Measurements from ENCODE around the gene TMED4. TPM values are rescaled to one million over a fixed set of nuclear protein-coding genes. Genes with fewer than 3 reads are reported as not detected.
"Not testable (repeated sequence)": the region's sequence is repeated elsewhere in the genome, so short reads cannot be mapped to it uniquely, and the experiment has no call there.

TMED4 gene
- total RNA-seq, 4 donors from 2014 or later: 226 to 303 (median 254) TPM

DNA sequence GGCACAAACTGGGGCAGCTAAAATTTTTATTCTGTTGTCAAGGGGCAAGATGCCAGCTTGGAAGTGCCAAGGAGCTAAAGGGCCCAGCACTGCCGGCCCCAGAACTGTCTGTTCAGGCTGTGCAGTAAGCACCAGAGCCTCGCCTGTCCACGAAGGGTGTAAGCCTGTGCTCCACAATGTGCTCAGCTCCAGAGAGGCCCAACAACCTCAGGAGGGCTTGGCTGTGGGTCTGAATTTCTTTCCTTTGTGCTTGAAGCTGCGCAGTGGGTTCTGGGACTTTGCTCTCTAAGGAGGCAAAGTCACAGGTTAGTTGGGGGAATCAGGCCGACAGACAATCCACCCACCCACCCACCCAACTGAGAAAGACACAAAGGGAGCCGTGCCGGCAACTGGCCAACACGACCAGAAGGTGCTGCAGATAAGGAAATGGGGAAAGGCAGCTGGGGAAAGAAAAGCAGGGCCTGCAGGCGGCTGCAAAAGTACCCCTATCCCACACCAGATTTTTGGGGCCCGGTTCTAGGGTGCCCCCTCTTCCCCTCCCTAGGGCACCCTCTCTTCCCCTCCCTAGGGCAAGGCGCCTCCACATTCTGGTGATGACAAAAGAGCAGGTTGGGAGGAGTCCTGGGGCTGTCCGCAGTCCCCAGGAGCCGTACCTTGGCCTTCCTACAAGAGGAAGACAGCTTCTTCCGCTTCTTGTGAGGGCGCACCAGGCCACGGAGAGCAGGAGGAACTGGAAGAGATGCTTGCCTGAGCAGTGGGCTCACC lies 16.1 kb downstream of the TMED4 start:
- intact Hi-C loops (cut with DNase I; ENCODE audit: low total_unique reads) (loop anchor here (10.0 kb wide), 1 partner anchor 331 kb away; no protein-coding TSS in a partner anchor), in situ Hi-C loops (cut with MboI; ENCODE audit: low pct_ligation_motif_present in 1 of 4, low pct_unique_long_range_greater_than_20kb in 1 of 4, low sequenced_read_pairs in 3 of 4) (loop anchor here in 1 of 4 donors (25.0 kb wide), 1 partner anchor 329 kb away; no protein-coding TSS in a partner anchor)
- Histone ChIP-seq H3K36me3 (peaks cover 0 to 39% (median 19%) of the 10 kb centered on the region in 4 donors), H3K27ac (no peak overlapping the region), H3K4me1 (peaks cover 0 to 9% (median 3%) of the 10 kb centered on the region in 4 donors), H3K27me3 (no peaks in the 10 kb centered on the region), H3K9me3 (no peaks in the 10 kb centered on the region), H3K4me3 (no peak overlapping the region)
- 81% methylated on average over 16 of the region's 16 CpGs; no CpG with 5 or more reads in 1 of the 2 donors for whole genome bisulfite sequencing, 2 donors (ENCODE audit: low coverage in 1 of 2)
- no peak for DNase-seq
- TF ChIP-seq, protein P1, sequence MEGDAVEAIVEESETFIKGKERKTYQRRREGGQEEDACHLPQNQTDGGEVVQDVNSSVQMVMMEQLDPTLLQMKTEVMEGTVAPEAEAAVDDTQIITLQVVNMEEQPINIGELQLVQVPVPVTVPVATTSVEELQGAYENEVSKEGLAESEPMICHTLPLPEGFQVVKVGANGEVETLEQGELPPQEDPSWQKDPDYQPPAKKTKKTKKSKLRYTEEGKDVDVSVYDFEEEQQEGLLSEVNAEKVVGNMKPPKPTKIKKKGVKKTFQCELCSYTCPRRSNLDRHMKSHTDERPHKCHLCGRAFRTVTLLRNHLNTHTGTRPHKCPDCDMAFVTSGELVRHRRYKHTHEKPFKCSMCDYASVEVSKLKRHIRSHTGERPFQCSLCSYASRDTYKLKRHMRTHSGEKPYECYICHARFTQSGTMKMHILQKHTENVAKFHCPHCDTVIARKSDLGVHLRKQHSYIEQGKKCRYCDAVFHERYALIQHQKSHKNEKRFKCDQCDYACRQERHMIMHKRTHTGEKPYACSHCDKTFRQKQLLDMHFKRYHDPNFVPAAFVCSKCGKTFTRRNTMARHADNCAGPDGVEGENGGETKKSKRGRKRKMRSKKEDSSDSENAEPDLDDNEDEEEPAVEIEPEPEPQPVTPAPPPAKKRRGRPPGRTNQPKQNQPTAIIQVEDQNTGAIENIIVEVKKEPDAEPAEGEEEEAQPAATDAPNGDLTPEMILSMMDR (IDR thresholded peaks at IDR 0.05): peak in 2 of 5 experiments; percentile 19 to 24
- TF ChIP-seq POLR2A (IDR thresholded peaks at IDR 0.05): no peak

DNA sequence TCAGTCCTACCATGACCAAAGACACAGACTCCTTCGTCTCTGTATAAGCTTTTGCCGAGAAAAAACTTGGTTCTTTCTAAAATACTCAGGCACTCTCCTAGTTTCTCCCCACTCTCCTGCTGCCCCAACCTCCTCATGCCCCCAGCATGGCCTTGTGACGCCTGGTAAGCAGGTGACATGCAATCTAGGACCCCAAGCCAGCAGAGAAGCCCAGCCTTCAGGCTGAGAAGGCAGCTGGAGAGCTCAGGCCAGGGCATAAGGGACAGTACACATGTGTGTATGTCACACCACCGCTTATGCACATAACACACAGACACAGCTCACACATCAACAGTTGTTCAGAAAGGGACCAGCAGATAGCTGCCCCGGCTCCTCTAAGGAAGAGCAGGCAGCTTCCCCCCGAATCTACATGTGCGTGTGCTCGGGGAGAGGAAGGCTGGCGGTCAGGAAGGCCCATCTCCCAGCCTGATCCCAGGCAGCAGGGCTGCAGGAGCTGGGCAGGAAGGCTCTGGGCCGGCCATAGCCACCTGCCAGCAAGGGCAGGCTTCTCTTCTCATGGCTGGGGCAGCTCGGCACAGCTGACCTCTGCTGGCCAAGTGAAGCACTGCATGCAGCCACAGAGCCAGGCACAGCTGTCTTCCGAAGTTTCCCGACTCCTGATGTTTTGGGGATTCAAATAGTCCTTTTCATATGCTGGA lies 16.8 kb downstream of the TMED4 start:
- 66 to 100% methylated on average over 1 to 13 of the region's 13 CpGs for WGBS, 2 donors (ENCODE audit: low coverage in 1 of 2)
- peak; percentile 75 for DNase-seq
- H3K4me1 ChIP-seq: peaks cover 0 to 9% (median 3%) of the 10 kb centered on the region in 4 donors
- H3K27me3 ChIP-seq: no peaks in the 10 kb centered on the region
- no peak overlapping the region for H3K27ac ChIP-seq
- TF ChIP-seq, protein P1 (IDR thresholded peaks at IDR 0.05): peak; percentile 94 to 99 (median 99)
- no peak for TF ChIP-seq EP300 (IDR thresholded peaks at IDR 0.05; ENCODE audit: low read depth)
- no peaks in the 10 kb centered on the region for H3K9me3 ChIP-seq
- in situ Hi-C loops (cut with MboI; ENCODE audit: low pct_ligation_motif_present in 1 of 4, low pct_unique_long_range_greater_than_20kb in 1 of 4, low sequenced_read_pairs in 3 of 4): loop anchor here in 1 of 4 donors (25.0 kb wide), 1 partner anchor 328 kb away; no protein-coding TSS in a partner anchor
- H3K36me3 ChIP-seq: peaks cover 0 to 32% (median 15%) of the 10 kb centered on the region in 4 donors
- no peak overlapping the region for H3K4me3 ChIP-seq
- intact Hi-C loops (cut with DNase I; ENCODE audit: low total_unique reads): loop anchor here (10.0 kb wide), 1 partner anchor 330 kb away; no protein-coding TSS in a partner anchor

DNA sequence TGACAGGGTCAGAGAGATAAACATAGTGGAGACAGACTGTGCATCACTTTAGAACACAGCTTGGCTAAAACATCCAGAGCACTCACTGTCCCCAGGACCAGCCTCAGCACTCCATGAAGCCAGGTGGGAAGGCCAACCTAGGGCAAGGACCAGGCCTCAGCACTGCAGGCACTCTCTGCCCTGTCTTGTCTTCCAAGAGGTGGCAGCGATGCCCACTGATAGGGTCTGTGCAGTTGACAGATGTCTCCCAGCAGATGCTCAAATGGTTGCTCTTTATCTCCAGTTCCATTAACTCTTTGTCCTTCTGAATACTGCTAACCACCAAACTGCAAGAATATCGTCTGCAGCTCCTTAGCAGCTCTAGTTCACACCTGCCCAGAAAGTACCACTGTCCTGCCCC lies 17.4 kb downstream of the TMED4 start:
- no peak for DNase-seq
- Histone ChIP-seq H3K36me3 (peaks cover 0 to 30% (median 12%) of the 10 kb centered on the region in 4 donors), H3K9me3 (no peaks in the 10 kb centered on the region), H3K27me3 (no peaks in the 10 kb centered on the region), H3K27ac (no peak overlapping the region), H3K4me3 (no peak overlapping the region), H3K4me1 (peaks cover 0 to 9% (median 3%) of the 10 kb centered on the region in 4 donors)
- intact Hi-C loops (cut with DNase I; ENCODE audit: low total_unique reads) (loop anchor here (10.0 kb wide), 1 partner anchor 330 kb away; no protein-coding TSS in a partner anchor), in situ Hi-C loops (cut with MboI; ENCODE audit: low pct_ligation_motif_present in 1 of 4, low pct_unique_long_range_greater_than_20kb in 1 of 4, low sequenced_read_pairs in 3 of 4) (loop anchor here in 1 of 4 donors (25.0 kb wide), 1 partner anchor 327 kb away; no protein-coding TSS in a partner anchor)
- WGBS, 2 donors (ENCODE audit: low coverage in 1 of 2): 75 to 89% methylated on average over 1 to 2 of the region's 2 CpGs
- TF ChIP-seq, protein P1 (IDR thresholded peaks at IDR 0.05): no peak
- TF ChIP-seq EP300 (IDR thresholded peaks at IDR 0.05; ENCODE audit: low read depth): no peak
- TF ChIP-seq POLR2AphosphoS5 (IDR thresholded peaks at IDR 0.05): no peak
- TF ChIP-seq POLR2A (IDR thresholded peaks at IDR 0.05): no peak

DNA sequence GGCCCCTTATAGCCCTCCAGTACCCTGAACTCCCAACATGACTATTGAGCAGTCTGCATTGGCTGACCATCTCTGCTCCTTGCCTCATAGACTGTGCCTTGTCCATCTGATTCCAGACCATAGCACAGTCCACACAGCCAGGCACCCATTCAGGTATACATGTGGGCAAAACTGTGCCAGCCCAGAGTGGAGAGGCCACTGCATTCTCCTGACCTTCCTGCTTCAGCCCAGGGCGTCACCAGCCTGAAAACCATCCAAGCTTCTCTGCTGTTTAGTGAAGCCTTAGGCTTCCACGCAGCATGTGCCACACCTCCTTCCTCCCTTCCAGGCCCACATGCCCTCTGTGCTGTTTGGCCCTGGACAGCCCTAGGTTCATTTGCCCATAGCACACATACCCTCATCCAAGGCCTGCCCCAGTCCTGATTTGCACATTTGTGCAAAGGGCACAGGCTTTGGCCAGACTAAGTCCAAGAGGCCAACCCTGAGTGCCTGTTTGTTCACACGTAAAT lies 18.8 kb downstream of the TMED4 start:
- Histone ChIP-seq H3K4me3 (no peak overlapping the region), H3K36me3 (peaks cover 0 to 18% (median 5%) of the 10 kb centered on the region in 4 donors), H3K4me1 (peaks cover 0 to 9% (median 3%) of the 10 kb centered on the region in 4 donors), H3K27me3 (no peaks in the 10 kb centered on the region), H3K9me3 (no peaks in the 10 kb centered on the region), H3K27ac (no peak overlapping the region)
- TF ChIP-seq POLR2AphosphoS5 (IDR thresholded peaks at IDR 0.05) (no peak), POLR2A (IDR thresholded peaks at IDR 0.05) (no peak), EP300 (IDR thresholded peaks at IDR 0.05; ENCODE audit: low read depth) (no peak)
- TF ChIP-seq, protein P1 (IDR thresholded peaks at IDR 0.05): no peak
- no peak for DNase-seq
- intact Hi-C loops (cut with DNase I; ENCODE audit: low total_unique reads): loop anchor here (10.0 kb wide), 1 partner anchor 328 kb away; no protein-coding TSS in a partner anchor
- in situ Hi-C loops (cut with MboI; ENCODE audit: low pct_ligation_motif_present in 1 of 4, low pct_unique_long_range_greater_than_20kb in 1 of 4, low sequenced_read_pairs in 3 of 4): loop anchor here in 1 of 4 donors (25.0 kb wide), 1 partner anchor 326 kb away; no protein-coding TSS in a partner anchor
- WGBS, 2 donors (ENCODE audit: low coverage in 1 of 2): 80 to 90% methylated on average over 2 to 3 of the region's 3 CpGs

DNA sequence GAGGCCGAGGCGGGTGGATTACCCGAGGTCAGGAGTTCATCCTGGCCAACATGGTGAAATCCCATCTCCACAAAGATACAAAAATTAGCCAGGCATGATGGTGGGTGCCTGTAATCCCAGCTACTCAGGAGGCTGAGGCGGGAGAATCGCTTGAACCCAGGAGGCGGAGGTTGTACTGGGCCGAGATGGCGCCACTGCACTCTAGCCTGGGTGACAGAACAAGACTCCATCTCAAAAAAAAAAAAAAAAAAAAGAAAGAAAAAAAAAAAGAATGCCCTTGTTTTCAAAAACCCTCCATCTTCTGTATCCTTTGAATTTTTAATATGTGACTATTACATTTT lies 19.4 kb downstream of the TMED4 start:
- peaks cover 0 to 11% (median 2%) of the 10 kb centered on the region in 4 donors for H3K36me3 ChIP-seq
- not testable (repeated sequence) for H3K4me3 ChIP-seq, H3K27me3 ChIP-seq, H3K27ac ChIP-seq, H3K4me1 ChIP-seq, H3K9me3 ChIP-seq, DNase-seq
- 88 to 94% methylated on average over 5 to 8 of the region's 8 CpGs for WGBS, 2 donors (ENCODE audit: low coverage in 1 of 2)
- intact Hi-C loops (cut with DNase I; ENCODE audit: low total_unique reads) (loop anchor here (10.0 kb wide), 1 partner anchor 328 kb away; no protein-coding TSS in a partner anchor), in situ Hi-C loops (cut with MboI; ENCODE audit: low pct_ligation_motif_present in 1 of 4, low pct_unique_long_range_greater_than_20kb in 1 of 4, low sequenced_read_pairs in 3 of 4) (loop anchor here in 1 of 4 donors (25.0 kb wide), 1 partner anchor 325 kb away; no protein-coding TSS in a partner anchor)

Data from transverse colon (tissue), 4 donors.